Measurements from ENCODE around the gene TMEM183A. TPM values are rescaled to one million over a fixed set of nuclear protein-coding genes. Genes with fewer than 3 reads are reported as not detected.
"Not testable (repeated sequence)": the region's sequence is repeated elsewhere in the genome, so short reads cannot be mapped to it uniquely, and the experiment has no call there.

The TMEM183A gene
- total and polyA plus RNA-seq, 2 experiments from 2014 or later, result 65.2 to 78.8 TPM

DNA sequence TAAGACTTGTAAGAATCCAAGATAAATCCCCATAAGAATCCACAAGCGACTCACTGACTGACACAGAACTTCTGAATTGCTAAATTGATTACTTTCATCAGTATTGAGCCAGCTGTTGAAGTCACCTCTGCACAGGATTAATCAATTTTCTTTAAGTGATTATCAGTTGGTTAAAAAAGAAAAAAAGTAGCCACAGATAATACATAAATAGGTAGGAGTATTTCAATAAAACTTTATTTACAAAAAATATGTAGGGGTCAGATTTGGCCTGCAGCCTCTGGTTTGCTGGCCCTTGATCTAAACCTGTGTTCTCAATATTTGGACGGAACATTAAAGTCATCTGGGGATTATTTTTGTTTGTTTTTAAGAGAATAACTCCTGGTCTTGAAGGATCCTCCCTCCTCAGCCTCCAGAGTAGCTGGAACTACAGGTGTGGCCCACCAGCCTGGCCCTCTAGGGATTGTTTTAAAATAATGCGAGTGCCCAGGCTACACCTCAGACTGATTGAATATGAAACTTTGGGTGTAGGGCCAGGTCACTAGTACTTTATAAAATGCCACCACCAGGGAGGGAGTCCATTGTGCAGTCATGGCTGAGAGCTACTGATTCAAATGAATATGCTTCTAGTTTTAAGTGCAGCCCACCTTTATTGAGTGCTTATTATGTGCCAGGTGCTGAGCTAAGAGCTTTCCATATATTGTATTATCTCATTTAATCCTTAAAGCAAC, 6.8 kb upstream of the TMEM183A start:
- peaks cover 27% of the 10 kb centered on the region for H3K27me3 ChIP-seq
- H3K79me2 ChIP-seq, result no peaks in the 10 kb centered on the region
- TF ChIP-seq EZH2phosphoT487 (IDR thresholded peaks at IDR 0.05; ENCODE audit: low read depth, severe bottlenecking, unreplicated experiment) (no peak), EZH2 (IDR thresholded peaks at IDR 0.05; ENCODE audit: borderline replicate concordance) (no peak)
- TF ChIP-seq, protein P1, sequence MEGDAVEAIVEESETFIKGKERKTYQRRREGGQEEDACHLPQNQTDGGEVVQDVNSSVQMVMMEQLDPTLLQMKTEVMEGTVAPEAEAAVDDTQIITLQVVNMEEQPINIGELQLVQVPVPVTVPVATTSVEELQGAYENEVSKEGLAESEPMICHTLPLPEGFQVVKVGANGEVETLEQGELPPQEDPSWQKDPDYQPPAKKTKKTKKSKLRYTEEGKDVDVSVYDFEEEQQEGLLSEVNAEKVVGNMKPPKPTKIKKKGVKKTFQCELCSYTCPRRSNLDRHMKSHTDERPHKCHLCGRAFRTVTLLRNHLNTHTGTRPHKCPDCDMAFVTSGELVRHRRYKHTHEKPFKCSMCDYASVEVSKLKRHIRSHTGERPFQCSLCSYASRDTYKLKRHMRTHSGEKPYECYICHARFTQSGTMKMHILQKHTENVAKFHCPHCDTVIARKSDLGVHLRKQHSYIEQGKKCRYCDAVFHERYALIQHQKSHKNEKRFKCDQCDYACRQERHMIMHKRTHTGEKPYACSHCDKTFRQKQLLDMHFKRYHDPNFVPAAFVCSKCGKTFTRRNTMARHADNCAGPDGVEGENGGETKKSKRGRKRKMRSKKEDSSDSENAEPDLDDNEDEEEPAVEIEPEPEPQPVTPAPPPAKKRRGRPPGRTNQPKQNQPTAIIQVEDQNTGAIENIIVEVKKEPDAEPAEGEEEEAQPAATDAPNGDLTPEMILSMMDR (IDR thresholded peaks at IDR 0.05; ENCODE audit: poor library complexity), result no peak
- H3K4me3 ChIP-seq, result no peak overlapping the region
- H3K9me3 ChIP-seq (ENCODE audit: low read depth), result no peaks in the 10 kb centered on the region
- no peak overlapping the region for H3K4me2 ChIP-seq
- no peaks in the 10 kb centered on the region for H3K36me3 ChIP-seq (replicated peaks; ENCODE audit: insufficient read depth, low read depth)
- H3K27ac ChIP-seq, result no peak overlapping the region
- 89% methylated on average over 3 of the region's 3 CpGs for WGBS (ENCODE audit: low lambda C conversion rate, missing lambda C conversion rate)
- no peaks in the 10 kb centered on the region for H3K4me1 ChIP-seq (ENCODE audit: insufficient read depth)
- no peak for DNase-seq (ENCODE audit: low spot score)
- no peaks in the 10 kb centered on the region for H3K9me2 ChIP-seq (replicated peaks; ENCODE audit: insufficient read depth)
- H2AFZ ChIP-seq, result no peak overlapping the region
- H4K20me1 ChIP-seq (ENCODE audit: insufficient read depth, poor library complexity, severe bottlenecking), result no peaks in the 10 kb centered on the region

DNA sequence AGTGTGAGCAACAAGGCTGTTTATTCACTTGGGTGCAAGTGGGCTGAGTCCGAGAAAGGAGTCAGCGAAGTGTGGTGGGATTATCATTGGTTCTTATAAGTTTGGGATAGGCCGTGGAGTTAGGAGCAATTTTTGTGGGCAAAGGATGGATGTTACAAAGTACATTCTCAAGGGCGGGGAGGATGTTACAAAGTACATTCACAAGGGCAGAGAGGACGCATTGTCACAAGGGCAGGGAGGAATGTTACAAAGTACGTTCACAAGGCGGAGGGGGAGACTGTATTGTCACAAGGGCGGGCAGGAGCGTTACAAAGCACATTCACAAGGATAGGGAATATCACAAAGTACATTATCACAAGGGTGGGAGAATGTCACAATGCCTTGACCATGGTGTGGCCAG, 5.2 kb upstream of the TMEM183A start:
- no peaks in the 10 kb centered on the region for H3K36me3 ChIP-seq (replicated peaks; ENCODE audit: insufficient read depth, low read depth)
- no peak overlapping the region for H3K4me3 ChIP-seq
- WGBS (ENCODE audit: low lambda C conversion rate, missing lambda C conversion rate), result 88% methylated on average over 9 of the region's 9 CpGs
- no peaks in the 10 kb centered on the region for H3K9me2 ChIP-seq (replicated peaks; ENCODE audit: insufficient read depth)
- H3K27me3 ChIP-seq, result peaks cover 11% of the 10 kb centered on the region
- no peaks in the 10 kb centered on the region for H3K79me2 ChIP-seq
- no peak for DNase-seq (ENCODE audit: low spot score)
- TF ChIP-seq EZH2 (IDR thresholded peaks at IDR 0.05; ENCODE audit: borderline replicate concordance) (no peak), EZH2phosphoT487 (IDR thresholded peaks at IDR 0.05; ENCODE audit: low read depth, severe bottlenecking, unreplicated experiment) (no peak)
- TF ChIP-seq, protein P1 (IDR thresholded peaks at IDR 0.05; ENCODE audit: poor library complexity), result no peak
- H3K4me1 ChIP-seq (ENCODE audit: insufficient read depth), result no peaks in the 10 kb centered on the region
- H3K4me2 ChIP-seq, result no peak overlapping the region
- H3K27ac ChIP-seq, result no peak overlapping the region
- H4K20me1 ChIP-seq (ENCODE audit: insufficient read depth, poor library complexity, severe bottlenecking), result no peaks in the 10 kb centered on the region
- H2AFZ ChIP-seq, result no peak overlapping the region
- H3K9me3 ChIP-seq (ENCODE audit: low read depth), result no peaks in the 10 kb centered on the region

DNA sequence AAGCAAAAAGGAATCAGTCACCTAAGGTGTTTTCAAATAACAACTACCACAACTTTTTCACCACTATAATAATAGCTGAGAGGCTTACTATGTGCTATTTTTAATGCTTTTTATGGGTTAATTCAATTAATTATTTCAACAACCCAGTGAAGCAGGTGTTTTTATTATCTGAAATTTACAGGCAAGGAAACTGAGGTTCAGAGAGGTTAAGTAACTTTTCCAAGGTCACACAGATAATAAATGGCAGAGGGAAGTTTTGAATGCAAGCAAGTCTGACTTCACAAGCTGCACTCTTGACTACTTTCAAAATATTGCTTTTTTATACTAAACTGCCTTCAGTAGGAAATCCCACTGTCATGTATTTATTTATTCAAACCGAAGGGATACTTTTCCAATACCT, 4.2 kb upstream of the TMEM183A start:
- H3K4me3 ChIP-seq, result no peak overlapping the region
- no peaks in the 10 kb centered on the region for H3K36me3 ChIP-seq (replicated peaks; ENCODE audit: insufficient read depth, low read depth)
- H3K27ac ChIP-seq, result no peak overlapping the region
- peaks cover 2% of the 10 kb centered on the region for H3K27me3 ChIP-seq
- no peak overlapping the region for H2AFZ ChIP-seq
- no peak overlapping the region for H3K4me2 ChIP-seq
- no peak for DNase-seq (ENCODE audit: low spot score)
- TF ChIP-seq EZH2phosphoT487 (IDR thresholded peaks at IDR 0.05; ENCODE audit: low read depth, severe bottlenecking, unreplicated experiment) (no peak), EZH2 (IDR thresholded peaks at IDR 0.05; ENCODE audit: borderline replicate concordance) (no peak)
- TF ChIP-seq, protein P1 (IDR thresholded peaks at IDR 0.05; ENCODE audit: poor library complexity), result no peak
- no peaks in the 10 kb centered on the region for H3K9me2 ChIP-seq (replicated peaks; ENCODE audit: insufficient read depth)
- H3K79me2 ChIP-seq, result peaks cover 3% of the 10 kb centered on the region
- no peaks in the 10 kb centered on the region for H4K20me1 ChIP-seq (ENCODE audit: insufficient read depth, poor library complexity, severe bottlenecking)
- 96% methylated on average over 1 of the region's 1 CpG for WGBS (ENCODE audit: low lambda C conversion rate, missing lambda C conversion rate)
- H3K4me1 ChIP-seq (ENCODE audit: insufficient read depth), result no peaks in the 10 kb centered on the region
- H3K9me3 ChIP-seq (ENCODE audit: low read depth), result no peaks in the 10 kb centered on the region

DNA sequence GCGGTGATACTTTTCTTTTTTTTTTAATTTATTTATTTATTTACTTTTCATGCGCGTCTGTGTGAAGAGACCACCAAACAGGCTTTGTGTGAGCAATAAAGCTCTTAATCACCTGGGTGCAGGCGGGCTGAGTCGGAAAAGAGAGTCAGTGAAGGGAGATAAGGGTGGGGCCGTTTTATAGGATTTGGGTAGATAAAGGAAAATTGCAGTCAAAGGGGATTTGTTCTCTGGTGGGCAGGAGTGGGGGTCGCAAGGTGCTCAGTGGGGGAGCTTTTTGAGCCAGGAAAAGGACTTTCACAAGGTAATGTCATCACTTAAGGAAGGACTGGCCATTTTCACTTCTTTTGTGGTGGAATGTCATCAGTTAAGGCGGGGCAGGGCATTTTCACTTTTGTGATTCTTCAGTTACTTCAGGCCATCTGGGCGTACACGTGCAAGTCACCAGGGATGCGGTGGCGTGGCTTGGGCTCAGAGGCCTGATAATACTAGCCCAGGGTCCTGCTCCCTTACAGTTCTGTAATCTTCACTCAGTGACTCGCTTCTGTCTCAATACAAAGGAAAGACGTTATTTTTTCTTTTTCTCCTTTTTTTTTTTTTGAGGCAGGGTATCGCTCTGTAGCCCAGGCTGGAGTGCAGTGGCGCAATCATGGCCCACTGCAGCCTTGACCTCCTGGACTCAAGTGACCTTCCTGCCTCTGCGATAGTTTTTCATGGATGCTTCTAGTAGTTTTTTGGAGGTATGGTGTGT, 1.6 kb upstream of the TMEM183A start:
- H3K27ac ChIP-seq, result peak overlapping the region; percentile 97
- WGBS (ENCODE audit: low lambda C conversion rate, missing lambda C conversion rate), result 64% methylated on average over 17 of the region's 17 CpGs
- H3K4me2 ChIP-seq, result peak overlapping the region; percentile 79
- not testable (repeated sequence) for H3K27me3 ChIP-seq; H3K9me2 ChIP-seq (replicated peaks; ENCODE audit: insufficient read depth); H3K36me3 ChIP-seq (replicated peaks; ENCODE audit: insufficient read depth, low read depth); H3K4me3 ChIP-seq; H3K9me3 ChIP-seq (ENCODE audit: low read depth)
- H2AFZ ChIP-seq, result peak overlapping the region; percentile 87
- peaks cover 11% of the 10 kb centered on the region for H4K20me1 ChIP-seq (ENCODE audit: insufficient read depth, poor library complexity, severe bottlenecking)
- peak; percentile 22 for DNase-seq (ENCODE audit: low spot score)
- H3K4me1 ChIP-seq (ENCODE audit: insufficient read depth), result peaks cover 11% of the 10 kb centered on the region
- peaks cover 29% of the 10 kb centered on the region for H3K79me2 ChIP-seq
